Endothelial cell of umbilical vein (primary cell): Measurements from ENCODE around the gene GAK. TPM values are rescaled to one million over a fixed set of nuclear protein-coding genes. Genes with fewer than 3 reads are reported as not detected.

Experiments
- BruUV-seq: library from RNA; stranded (reverse); fragments of 400-500 nt; replicated peaks from 2 replicates; lab custom pipeline; 2021; lab: Mats Ljungman, UMichigan
- CTCF ChIA-PET: fragments of 300-600, 350-600 bp; sonication (Branson Sonifier 250); formaldehyde crosslinking; loops from one replicate; lab custom pipeline; 2021; ENCODE audit warnings: antibody characterized with exemption, inconsistent platforms; lab: Charles Lee
- POLR2A ChIA-PET: fragments of 300-600, 350-600 bp; sonication (Branson Sonifier 250); formaldehyde crosslinking; loops from one replicate; lab custom pipeline; 2021; ENCODE audit warnings: antibody characterized with exemption, inconsistent platforms; lab: Charles Lee
- DNase-seq: peaks from one replicate; pipeline ENCODE4 v3.0.0-alpha.2; 2011; ENCODE audit warnings: low read depth, low spot score
- FAIRE-seq: peaks from 2 replicates; lab custom pipeline; 2011; peaks lifted over from hg19 to GRCh38; lab: Jason Lieb, UNC
- H2AFZ ChIP-seq: 2 replicates; pipeline ENCODE4 v1.6.0; 2012; ENCODE audit warnings: low read depth, low read length, control low read depth, inconsistent platforms
- H3K27ac ChIP-seq: 2 replicates; pipeline ENCODE4 v1.5.1; 2011; ENCODE audit warnings: low read depth, mild to moderate bottlenecking, control low read depth, low read length, moderate library complexity; ENCODE audit not compliant: insufficient read depth
- H3K27me3 ChIP-seq, 2 experiments: 2 replicates each; pipeline versions ENCODE4 v1.6.0 to v1.6.1; 2011; ENCODE audit warnings: low read length in 2 of 2, mixed read lengths in 1 of 2; ENCODE audit not compliant: control insufficient read depth in 2 of 2, insufficient read depth in 2 of 2
- H3K36me3 ChIP-seq, 2 experiments: 2 replicates in 1 of 2; 3 replicates in 1 of 2; pipeline ENCODE4 v1.5.1; 2011; ENCODE audit warnings: low read length in 2 of 2, mild to moderate bottlenecking in 1 of 2, moderate library complexity in 1 of 2; ENCODE audit not compliant: control insufficient read depth in 2 of 2, insufficient read depth in 2 of 2; ENCODE audit errors: extremely low read depth in 1 of 2
- H3K4me1 ChIP-seq: 3 replicates; pipeline ENCODE4 v1.5.1; 2011; ENCODE audit warnings: mild to moderate bottlenecking, low read length; ENCODE audit not compliant: control insufficient read depth, insufficient read depth; ENCODE audit errors: extremely low read depth
- H3K4me2 ChIP-seq: 2 replicates; pipeline ENCODE4 v1.6.1; 2011; ENCODE audit warnings: low read length, control low read depth, mixed read lengths; ENCODE audit not compliant: insufficient read depth
- H3K4me3 ChIP-seq, 3 experiments: fragments of 200-600 bp in 1 of 3; sonication (generic), shearing (Covaris generic) in 1 of 3; replicated peaks in 1 of 3; 2 replicates each; pipeline ENCODE4 v1.5.1; 2011 to 2016; ENCODE audit warnings: control low read depth in 3 of 3, low read length in 3 of 3, mild to moderate bottlenecking in 2 of 3, inconsistent platforms in 1 of 3, low read depth in 1 of 3, moderate library complexity in 1 of 3; ENCODE audit not compliant: insufficient read depth in 1 of 3
- H3K79me2 ChIP-seq: 2 replicates; pipeline ENCODE4 v1.6.0; 2012; ENCODE audit warnings: low read length, inconsistent platforms; ENCODE audit not compliant: control insufficient read depth, insufficient read depth
- H3K9ac ChIP-seq: replicated peaks from 2 replicates; pipeline ENCODE3; 2011; ENCODE audit warnings: low read length, control low read depth; ENCODE audit not compliant: insufficient read depth; ENCODE audit errors: extremely low read depth
- H3K9me1 ChIP-seq: replicated peaks from 3 replicates; pipeline ENCODE4 v1.6.0; 2011; ENCODE audit warnings: mild to moderate bottlenecking, low read length; ENCODE audit not compliant: control insufficient read depth, insufficient read depth; ENCODE audit errors: extremely low read depth
- H3K9me3 ChIP-seq: replicated peaks from 2 replicates; pipeline ENCODE4 v1.5.1; 2012; ENCODE audit warnings: low read length, inconsistent platforms; ENCODE audit not compliant: control insufficient read depth, insufficient read depth
- H4K20me1 ChIP-seq: replicated peaks from 2 replicates; pipeline ENCODE3; 2011; ENCODE audit warnings: mild to moderate bottlenecking, low read length; ENCODE audit not compliant: control insufficient read depth, insufficient read depth; ENCODE audit errors: extremely low read depth
- CTCF ChIP-seq, 2 donors: IDR thresholded peaks; 1 replicate in 1 of 2; 2 replicates in 1 of 2; pipeline ENCODE4 v1.5.1; 2011; ENCODE audit warnings: low read length in 2 of 2, mild to moderate bottlenecking in 2 of 2, moderate library complexity in 2 of 2, control low read depth in 1 of 2, inconsistent platforms in 1 of 2, low read depth in 1 of 2; ENCODE audit not compliant: insufficient read depth in 1 of 2; ENCODE audit errors: extremely low read depth in 1 of 2
- EZH2 ChIP-seq: IDR thresholded peaks from 2 replicates; pipeline ENCODE4 v1.6.1; 2012; ENCODE audit warnings: borderline replicate concordance, low read depth, mild to moderate bottlenecking, moderate library complexity, low read length, inconsistent platforms; ENCODE audit not compliant: severe bottlenecking
- GATA2 ChIP-seq: IDR thresholded peaks from 2 replicates; pipeline ENCODE4 v1.7.0; 2011; ENCODE audit warnings: low read depth, mild to moderate bottlenecking, moderate library complexity, mixed read lengths, low read length; ENCODE audit not compliant: insufficient read length, insufficient read depth
- JUN ChIP-seq: IDR thresholded peaks from 2 replicates; pipeline ENCODE4 v1.6.1; 2011; ENCODE audit warnings: borderline replicate concordance, low read depth; ENCODE audit not compliant: insufficient read length, insufficient read depth
- MAX ChIP-seq: IDR thresholded peaks from 2 replicates; pipeline ENCODE4 v1.6.1; 2011; ENCODE audit not compliant: insufficient read depth, insufficient read length
- POLR2A ChIP-seq: IDR thresholded peaks from 2 replicates; pipeline ENCODE4 v1.6.1; 2012; ENCODE audit warnings: low read depth, mild to moderate bottlenecking, control low read depth, low read length
- POLR2AphosphoS5 ChIP-seq: IDR thresholded peaks from 2 replicates; pipeline ENCODE4 v1.6.1; 2012; ENCODE audit warnings: low read depth, mild to moderate bottlenecking, control low read depth, low read length, moderate library complexity; ENCODE audit not compliant: insufficient read depth
- dilution Hi-C: fragments of 300-500 bp; cut with MboI; formaldehyde crosslinking; loops from one replicate; pipeline ENCODE4 v1.15.0; 2019; ENCODE audit warnings: low sequenced_read_pairs; ENCODE audit not compliant: extremely low pct_ligation_motif_present
- intact Hi-C: fragments of 100-400 bp; cut with micrococcal nuclease; formaldehyde crosslinking; loops from one replicate; pipeline ENCODE4 v1.10.0; 2022
- polyA plus RNA-seq, 4 experiments: library from polyadenylated mRNA; depleted of rRNA in 3 of 4; stranded (reverse) in 3 of 4; unstranded in 1 of 4; fragments of >200 nt; gene quantifications; 2 replicates each; pipeline versions ENCODE4 v1.2.1 to v1.2.3, GENCODE V29; 2011 to 2012; ENCODE audit warnings: missing spikeins in 1 of 4
- total RNA-seq: library from RNA; stranded (reverse); gene quantifications from 2 replicates; pipeline ENCODE4 v1.2.3, GENCODE V29; 2021

GAK gene
- total and polyA plus RNA-seq, 2 donors (not counting 3 experiments of a cell fraction or from before 2014, with no cell fraction given) = 49.6 to 109 TPM

- no peak for FAIRE-seq
- no TSS peak for BruUV-seq
- POLR2A ChIA-PET = no interaction called here
- Histone ChIP-seq H3K9me1 (no peaks in the 10 kb centered on the region), H3K9ac (no peak overlapping the region), H3K27me3 (no peaks in the 10 kb centered on the region), H3K4me2 (no peak overlapping the region), H3K36me3 (peaks cover 0 to 2% of the 10 kb centered on the region in 2 experiments), H4K20me1 (no peaks in the 10 kb centered on the region), H2AFZ (no peak overlapping the region), H3K4me3 (no peak overlapping the region), H3K4me1 (peaks cover 6% of the 10 kb centered on the region), H3K27ac (no peak overlapping the region), H3K9me3 (no peaks in the 10 kb centered on the region), H3K79me2 (peaks cover 83% of the 10 kb centered on the region)
- TF ChIP-seq CTCF (IDR thresholded peaks at IDR 0.05; ENCODE audit: extremely low read depth in 1 of 2, insufficient read depth in 1 of 2, low read depth in 1 of 2, low read length in 2 of 2) = peak; percentile 24 to 43
- TF ChIP-seq POLR2A = no peak
- no peak for DNase-seq
- CTCF ChIA-PET = interaction anchor here (0.9 to 1.0 kb wide), 2 partner anchors 9 to 61 kb away, joined by 4 to 5 read pairs; no protein-coding TSS in a partner anchor
- intact Hi-C loops = loop anchor here (1.0 kb wide), 1 partner anchor 61 kb away; the partner anchor contains the start of gene IDUA
- dilution Hi-C loops = no loop called here
These were observed 5.6 kb downstream of the GAK start for GRCh38 chr4:926538-926937.

- H3K9me3 ChIP-seq = no peaks in the 10 kb centered on the region
- POLR2A ChIA-PET = no interaction called here
- intact Hi-C loops = loop anchor here (1.0 kb wide), 1 partner anchor 61 kb away; the partner anchor contains the start of gene IDUA
- FAIRE-seq (no peak), DNase-seq (no peak)
- H3K9me1 ChIP-seq = no peaks in the 10 kb centered on the region
- no peak overlapping the region for H3K4me3 ChIP-seq
- no TSS peak for BruUV-seq
- no peaks in the 10 kb centered on the region for H3K27me3 ChIP-seq
- H3K36me3 ChIP-seq = peaks cover 0 to 2% of the 10 kb centered on the region in 2 experiments
- dilution Hi-C loops = no loop called here
- CTCF ChIA-PET = interaction anchor here (0.9 to 1.0 kb wide), 2 partner anchors 9 to 61 kb away, joined by 4 to 5 read pairs; no protein-coding TSS in a partner anchor
- H3K79me2 ChIP-seq = peaks cover 83% of the 10 kb centered on the region
- no peak overlapping the region for H3K27ac ChIP-seq
- no peak overlapping the region for H2AFZ ChIP-seq
- H3K9ac ChIP-seq = no peak overlapping the region
- peaks cover 4% of the 10 kb centered on the region for H3K4me1 ChIP-seq
- H3K4me2 ChIP-seq = no peak overlapping the region
- no peak for TF ChIP-seq GATA2
- no peak for TF ChIP-seq MAX
- TF ChIP-seq JUN = no peak
- TF ChIP-seq POLR2AphosphoS5 = no peak
- no peak for TF ChIP-seq EZH2
- no peaks in the 10 kb centered on the region for H4K20me1 ChIP-seq
These were observed 6.2 kb downstream of the GAK start for GRCh38 chr4:925771-926500.
